ENCODE measurements around the gene FARP1.

FARP1 gene

GRCh38 chr13:98278068-98278724, 135.3 kb downstream of the FARP1 start:
- Histone ChIP-seq H3K27me3 (ENCODE audit: low read length) (no peaks in the 10 kb centered on the region), H3K9ac (ENCODE audit: low read length) (no peak overlapping the region), H3K27ac (ENCODE audit: low read depth, low read length) (no peak overlapping the region), H3K36me3 (ENCODE audit: low read length) (no peaks in the 10 kb centered on the region), H2AFZ (ENCODE audit: low read depth, low read length, severe bottlenecking) (no peak overlapping the region), H3K79me2 (ENCODE audit: insufficient read depth, low read length) (no peaks in the 10 kb centered on the region), H4K20me1 (ENCODE audit: low read depth, low read length) (no peaks in the 10 kb centered on the region), H3K9me3 (ENCODE audit: insufficient read depth, low read length) (no peaks in the 10 kb centered on the region), H3F3A (ENCODE audit: insufficient read depth) (no peaks in the 10 kb centered on the region), H3K9me2 (replicated peaks; ENCODE audit: insufficient read depth, low read length) (no peaks in the 10 kb centered on the region), H3K4me3 (ENCODE audit: insufficient read depth, low read length, poor library complexity, severe bottlenecking) (no peak overlapping the region), H3K4me2 (ENCODE audit: low read depth, low read length, poor library complexity, severe bottlenecking) (no peak overlapping the region)
- no peak for TF ChIP-seq EZH2phosphoT487 (conservative IDR thresholded peaks at IDR 0.05; ENCODE audit: low read length)
- no peak for TF ChIP-seq CTCF (IDR thresholded peaks at IDR 0.05; ENCODE audit: insufficient read depth, low read length, poor library complexity, severe bottlenecking)

- Histone ChIP-seq H3K4me2 (ENCODE audit: low read depth, low read length, poor library complexity, severe bottlenecking) (no peak overlapping the region), H3K9me3 (ENCODE audit: insufficient read depth, low read length) (no peaks in the 10 kb centered on the region), H3K9ac (ENCODE audit: low read length) (no peak overlapping the region), H4K20me1 (ENCODE audit: low read depth, low read length) (no peaks in the 10 kb centered on the region), H3K79me2 (ENCODE audit: insufficient read depth, low read length) (no peaks in the 10 kb centered on the region), H3K4me3 (ENCODE audit: insufficient read depth, low read length, poor library complexity, severe bottlenecking) (no peak overlapping the region), H3F3A (ENCODE audit: insufficient read depth) (no peaks in the 10 kb centered on the region), H3K27ac (ENCODE audit: low read depth, low read length) (no peak overlapping the region), H3K36me3 (ENCODE audit: low read length) (no peaks in the 10 kb centered on the region), H3K27me3 (ENCODE audit: low read length) (no peaks in the 10 kb centered on the region), H2AFZ (ENCODE audit: low read depth, low read length, severe bottlenecking) (no peak overlapping the region), H3K9me2 (replicated peaks; ENCODE audit: insufficient read depth, low read length) (no peaks in the 10 kb centered on the region)
- TF ChIP-seq EZH2phosphoT487 (conservative IDR thresholded peaks at IDR 0.05; ENCODE audit: low read length) (no peak), CTCF (IDR thresholded peaks at IDR 0.05; ENCODE audit: insufficient read depth, low read length, poor library complexity, severe bottlenecking) (no peak)
Measured at GRCh38 chr13:98279473-98280175, 136.7 kb downstream of the FARP1 start.

GRCh38 chr13:98280176-98280510, 137.2 kb downstream of the FARP1 start:
- Histone ChIP-seq H3K4me2 (ENCODE audit: low read depth, low read length, poor library complexity, severe bottlenecking) (no peak overlapping the region), H2AFZ (ENCODE audit: low read depth, low read length, severe bottlenecking) (no peak overlapping the region), H3K36me3 (ENCODE audit: low read length) (no peaks in the 10 kb centered on the region), H3K27ac (ENCODE audit: low read depth, low read length) (no peak overlapping the region), H3K27me3 (ENCODE audit: low read length) (no peaks in the 10 kb centered on the region), H3K9me3 (ENCODE audit: insufficient read depth, low read length) (no peaks in the 10 kb centered on the region), H3K9me2 (replicated peaks; ENCODE audit: insufficient read depth, low read length) (no peaks in the 10 kb centered on the region), H3K4me3 (ENCODE audit: insufficient read depth, low read length, poor library complexity, severe bottlenecking) (no peak overlapping the region), H3F3A (ENCODE audit: insufficient read depth) (no peaks in the 10 kb centered on the region), H4K20me1 (ENCODE audit: low read depth, low read length) (no peaks in the 10 kb centered on the region), H3K79me2 (ENCODE audit: insufficient read depth, low read length) (no peaks in the 10 kb centered on the region), H3K9ac (ENCODE audit: low read length) (no peak overlapping the region)
- TF ChIP-seq EZH2phosphoT487 (conservative IDR thresholded peaks at IDR 0.05; ENCODE audit: low read length) (no peak), CTCF (IDR thresholded peaks at IDR 0.05; ENCODE audit: insufficient read depth, low read length, poor library complexity, severe bottlenecking) (no peak)

Data from SU-DHL-6 (cell line).